Activated CD8-positive, alpha-beta memory T cell treated with anti-CD3 and anti-CD28 coated beads for 24 hours (primary cell): Measurements from ENCODE around the gene PQBP1.

Source experiments
- DNase-seq: peaks from one replicate; pipeline ENCODE4 v3.0.0-alpha.2; 2020

The PQBP1 gene

DNA sequence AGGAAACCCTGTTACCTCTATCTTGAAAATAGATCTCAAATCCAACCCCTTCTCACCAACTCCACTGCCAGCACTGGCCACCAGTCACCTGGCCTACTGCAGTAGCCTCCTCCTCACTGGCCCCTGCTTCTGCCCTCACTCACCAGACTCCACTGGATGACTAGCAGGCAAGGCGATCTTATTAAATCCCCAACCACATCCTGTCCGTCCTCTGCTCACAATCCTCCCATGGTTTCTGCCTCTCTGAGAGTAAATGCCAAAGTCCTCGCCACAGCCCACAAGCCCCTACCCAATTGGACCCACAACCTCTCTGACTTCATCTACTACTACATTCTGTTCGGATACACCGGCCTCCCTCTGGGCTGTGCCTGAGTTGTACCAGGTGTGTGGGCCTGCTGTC lies 26.5 kb downstream of the PQBP1 start:
- DNase-seq = no peak

GRCh38 chrX:48927123-48927522 lies 29.4 kb downstream of the PQBP1 start:
- no peak for DNase-seq

GRCh38 chrX:48927736-48928382 lies 30.1 kb downstream of the PQBP1 start:
- DNase-seq = no peak

DNA sequence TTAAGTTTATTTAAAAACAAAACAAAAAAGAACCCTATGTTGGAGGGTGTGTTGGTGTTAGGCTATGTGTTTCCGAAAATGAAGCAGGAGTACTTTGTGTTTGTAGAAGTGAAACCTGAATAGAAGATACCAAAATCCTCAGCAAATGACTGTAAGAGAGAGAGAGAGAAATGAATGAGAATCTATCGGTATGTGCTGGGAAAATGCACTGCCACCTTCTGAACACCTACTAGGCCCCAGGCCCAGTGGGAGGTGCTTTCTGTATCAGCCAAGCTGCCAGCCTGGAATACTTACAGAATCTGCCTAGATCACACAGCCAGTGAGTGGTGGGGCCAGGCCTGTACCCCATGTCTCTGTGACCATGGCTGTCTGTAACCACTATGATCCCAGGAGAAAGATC lies 36.0 kb downstream of the PQBP1 start:
- DNase-seq = no peak

DNA sequence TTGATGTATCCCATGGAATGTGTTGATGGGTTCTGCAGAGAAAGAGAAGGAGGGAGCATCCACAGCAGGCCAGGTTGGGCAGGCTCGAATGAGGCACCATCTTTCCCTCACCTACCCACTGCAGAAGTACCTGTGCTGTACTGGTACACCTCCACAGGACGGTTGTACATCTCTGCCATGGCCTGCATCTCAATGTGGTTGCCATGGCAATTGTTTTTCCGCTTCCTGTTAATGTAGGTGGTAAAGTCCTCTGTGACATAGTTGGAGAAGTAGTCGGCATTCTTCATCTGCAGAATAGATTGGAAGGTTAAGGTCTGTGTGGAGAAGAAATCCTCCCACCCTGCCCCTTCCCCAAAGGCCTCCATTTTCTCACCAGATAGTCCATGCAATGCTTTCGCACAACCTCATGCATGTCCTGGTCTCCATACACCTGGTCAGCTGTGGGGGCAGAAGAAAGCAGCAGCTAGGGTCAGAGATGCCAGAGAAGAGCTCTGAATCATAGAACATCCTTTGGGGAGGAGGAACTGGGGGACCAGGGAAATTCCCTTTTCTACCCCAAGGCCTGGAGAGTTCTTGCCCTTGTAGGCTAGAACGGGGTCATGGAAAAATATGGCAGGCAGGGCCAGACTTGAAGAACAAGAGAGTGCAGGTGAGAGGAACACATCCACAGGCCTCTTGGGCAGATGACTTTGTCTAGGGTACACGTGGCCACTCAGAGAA lies 37.0 kb downstream of the PQBP1 start:
- peak; percentile 65 for DNase-seq

DNA sequence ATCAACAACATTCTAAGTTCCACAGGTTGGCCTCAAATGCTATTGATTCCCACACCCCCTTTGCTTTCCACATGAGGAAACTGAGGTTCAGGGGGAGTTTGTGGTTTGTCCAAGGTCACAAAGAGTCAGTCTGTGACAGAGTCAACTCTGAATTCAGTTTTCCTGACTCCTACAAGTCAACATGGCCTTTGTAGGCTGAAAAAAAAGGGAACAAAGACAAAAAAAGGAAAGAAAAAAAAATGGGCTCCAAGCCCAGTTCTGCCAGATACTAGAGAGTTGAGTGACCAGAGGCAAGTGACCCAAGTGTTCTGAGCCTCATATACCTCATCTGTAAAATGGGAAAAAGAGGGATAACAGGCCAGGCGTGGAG lies 37.6 kb downstream of the PQBP1 start:
- no peak for DNase-seq

GRCh38 chrX:48936429-48937053 lies 38.8 kb downstream of the PQBP1 start:
- peak; percentile 67 for DNase-seq

DNA sequence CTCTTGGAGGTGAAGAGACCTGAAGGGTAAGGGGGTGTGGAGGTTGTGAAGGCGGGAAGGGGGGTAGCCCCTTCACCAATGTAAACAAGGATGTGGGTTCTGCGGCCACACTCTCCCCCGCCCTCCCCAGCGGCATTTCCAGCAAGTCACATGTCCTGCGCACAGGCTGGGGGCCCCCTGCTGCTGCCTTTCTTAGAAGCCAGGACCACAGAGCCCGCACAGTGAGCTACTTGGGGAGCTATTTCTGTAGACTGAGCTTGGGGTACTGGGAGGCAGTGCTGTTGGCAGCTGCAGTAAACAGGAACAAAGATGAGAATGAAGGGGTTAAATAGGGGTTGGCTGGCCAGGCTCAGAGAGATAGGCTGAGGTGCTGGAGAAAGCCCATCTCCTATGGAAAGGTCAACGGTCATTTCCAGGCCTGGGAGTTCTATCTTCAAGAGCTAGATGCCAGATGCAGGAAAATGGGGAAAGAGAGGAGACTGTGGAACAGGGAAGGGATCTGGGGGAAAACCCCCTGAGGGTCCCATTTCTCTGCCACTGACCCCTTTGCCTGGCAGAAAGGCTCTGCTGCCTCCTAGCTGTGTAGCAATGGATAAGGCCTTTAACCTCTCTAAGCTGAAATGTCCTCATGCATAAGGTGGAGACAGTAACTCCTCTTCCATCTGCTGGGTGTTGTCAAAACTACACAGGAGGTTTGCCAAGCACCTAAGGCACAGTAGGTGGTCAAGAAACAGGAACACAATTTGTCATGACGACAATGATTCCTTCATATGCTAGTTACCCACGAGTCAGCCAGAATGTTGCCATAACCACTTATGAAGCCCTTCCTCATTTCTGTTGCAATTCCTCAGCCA lies 39.6 kb downstream of the PQBP1 start:
- DNase-seq = peak; percentile 94

- DNase-seq = peak; percentile 81
Observed at GRCh38 chrX:48938721-48939425, 41.1 kb downstream of the PQBP1 start.

GRCh38 chrX:48939524-48940228 lies 41.9 kb downstream of the PQBP1 start:
- peak; percentile 69 for DNase-seq

DNA sequence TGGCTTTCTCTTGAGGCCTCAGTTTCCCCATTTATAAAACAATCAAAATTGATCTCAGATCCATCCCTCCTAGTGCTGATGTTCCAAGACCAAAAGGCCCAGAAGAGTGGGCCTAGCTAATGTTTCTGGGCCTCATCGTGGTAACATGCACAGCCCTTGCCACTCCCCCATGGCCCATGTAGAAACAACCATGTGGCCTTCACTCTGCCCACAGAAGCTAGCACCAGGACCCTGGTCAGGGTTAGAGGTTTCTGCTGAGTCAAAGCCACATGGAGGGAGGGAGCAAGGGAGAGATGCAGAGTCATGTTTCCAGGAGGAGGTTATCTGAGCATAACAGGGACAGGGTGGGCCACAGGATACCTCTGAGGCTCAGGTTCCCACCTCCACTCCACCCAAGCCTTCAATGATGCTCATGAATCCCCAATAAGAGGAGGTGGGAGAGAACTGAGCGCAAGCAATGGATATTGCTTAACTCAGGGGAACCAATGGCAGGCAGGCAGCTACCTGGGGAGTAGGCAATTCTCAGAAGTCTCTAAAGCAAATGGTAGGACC lies 42.8 kb downstream of the PQBP1 start:
- no peak for DNase-seq

DNA sequence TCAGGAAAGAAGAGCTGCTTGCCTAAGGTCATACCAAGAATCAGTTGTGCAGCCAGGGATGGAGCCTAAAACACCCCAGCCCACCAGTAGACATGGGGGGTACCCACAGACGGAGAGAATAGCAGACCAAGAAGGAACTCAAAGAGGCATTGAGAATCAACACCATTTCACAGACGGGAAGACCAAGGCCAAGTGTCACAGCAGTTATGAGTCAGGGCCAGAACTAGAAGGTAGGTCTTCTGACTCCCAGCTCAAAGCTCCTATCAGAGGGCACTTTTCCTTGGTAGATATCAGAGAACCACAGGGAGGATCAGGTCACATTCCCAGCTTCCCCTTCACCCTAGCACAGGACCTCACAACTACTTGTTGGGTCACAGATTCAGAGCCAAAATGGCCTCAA lies 45.2 kb downstream of the PQBP1 start:
- DNase-seq = no peak

- peak; percentile 79 for DNase-seq
Observed at GRCh38 chrX:48945517-48946348, 48.0 kb downstream of the PQBP1 start.

- no peak for DNase-seq
Observed at GRCh38 chrX:48948589-48948988, 50.9 kb downstream of the PQBP1 start.
